ENCODE measurements around the gene BCL2L15. TPM values are rescaled to one million over a fixed set of nuclear protein-coding genes. Genes with fewer than 3 reads are reported as not detected.

BCL2L15 gene
- total and polyA plus RNA-seq, 4 donors: 0.04 to 0.70 (median 0.11) TPM

GRCh38 chr1:113890816-113891215 is 3.4 kb upstream of the BCL2L15 start:
- Histone ChIP-seq H3K27ac (ENCODE audit: low read depth in 1 of 2, low read length in 2 of 2) (no peak overlapping the region), H3K36me3 (ENCODE audit: control insufficient read depth in 4 of 4, insufficient read depth in 3 of 4, low read depth in 1 of 4, low read length in 3 of 4) (peaks cover 0 to 13% (median 7%) of the 10 kb centered on the region in 4 donors), H3K9me3 (ENCODE audit: control insufficient read depth in 4 of 4, low read length in 3 of 4) (no peaks in the 10 kb centered on the region), H3K4me1 (ENCODE audit: control insufficient read depth in 4 of 4, insufficient read depth in 4 of 4, low read length in 3 of 4) (no peaks in the 10 kb centered on the region), H3K9ac (ENCODE audit: low read depth in 1 of 2, low read length in 2 of 2) (no peak overlapping the region), H3K27me3 (ENCODE audit: control insufficient read depth in 4 of 4, insufficient read depth in 4 of 4, low read length in 3 of 4) (no peaks in the 10 kb centered on the region), H3K4me3 (ENCODE audit: low read depth in 1 of 3, low read length in 3 of 3) (no peak overlapping the region)
- no peak for DNase-seq (ENCODE audit: low spot score)
- TF ChIP-seq HNF4A (conservative IDR thresholded peaks at IDR 0.05) (no peak), CTCF (IDR thresholded peaks at IDR 0.05; ENCODE audit: low read depth, low read length, missing input control) (no peak), FOXA1 (IDR thresholded peaks at IDR 0.05) (no peak), REST (IDR thresholded peaks at IDR 0.05) (no peak), EGR1 (IDR thresholded peaks at IDR 0.05; ENCODE audit: low read depth in 2 of 2) (no peak), NR2F2 (IDR thresholded peaks at IDR 0.05) (no peak), FOXA2 (IDR thresholded peaks at IDR 0.05) (no peak), YY1 (IDR thresholded peaks at IDR 0.05) (no peak), JUND (IDR thresholded peaks at IDR 0.05) (no peak), MAX (IDR thresholded peaks at IDR 0.05) (no peak), TAF1 (conservative IDR thresholded peaks at IDR 0.05) (no peak), HNF4G (IDR thresholded peaks at IDR 0.05) (no peak)
- TF ChIP-seq, protein P1, sequence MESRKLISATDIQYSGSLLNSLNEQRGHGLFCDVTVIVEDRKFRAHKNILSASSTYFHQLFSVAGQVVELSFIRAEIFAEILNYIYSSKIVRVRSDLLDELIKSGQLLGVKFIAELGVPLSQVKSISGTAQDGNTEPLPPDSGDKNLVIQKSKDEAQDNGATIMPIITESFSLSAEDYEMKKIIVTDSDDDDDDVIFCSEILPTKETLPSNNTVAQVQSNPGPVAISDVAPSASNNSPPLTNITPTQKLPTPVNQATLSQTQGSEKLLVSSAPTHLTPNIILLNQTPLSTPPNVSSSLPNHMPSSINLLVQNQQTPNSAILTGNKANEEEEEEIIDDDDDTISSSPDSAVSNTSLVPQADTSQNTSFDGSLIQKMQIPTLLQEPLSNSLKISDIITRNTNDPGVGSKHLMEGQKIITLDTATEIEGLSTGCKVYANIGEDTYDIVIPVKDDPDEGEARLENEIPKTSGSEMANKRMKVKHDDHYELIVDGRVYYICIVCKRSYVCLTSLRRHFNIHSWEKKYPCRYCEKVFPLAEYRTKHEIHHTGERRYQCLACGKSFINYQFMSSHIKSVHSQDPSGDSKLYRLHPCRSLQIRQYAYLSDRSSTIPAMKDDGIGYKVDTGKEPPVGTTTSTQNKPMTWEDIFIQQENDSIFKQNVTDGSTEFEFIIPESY (IDR thresholded peaks at IDR 0.05): no peak
- WGBS: 46% methylated on average over 2 of the region's 2 CpGs

DNA sequence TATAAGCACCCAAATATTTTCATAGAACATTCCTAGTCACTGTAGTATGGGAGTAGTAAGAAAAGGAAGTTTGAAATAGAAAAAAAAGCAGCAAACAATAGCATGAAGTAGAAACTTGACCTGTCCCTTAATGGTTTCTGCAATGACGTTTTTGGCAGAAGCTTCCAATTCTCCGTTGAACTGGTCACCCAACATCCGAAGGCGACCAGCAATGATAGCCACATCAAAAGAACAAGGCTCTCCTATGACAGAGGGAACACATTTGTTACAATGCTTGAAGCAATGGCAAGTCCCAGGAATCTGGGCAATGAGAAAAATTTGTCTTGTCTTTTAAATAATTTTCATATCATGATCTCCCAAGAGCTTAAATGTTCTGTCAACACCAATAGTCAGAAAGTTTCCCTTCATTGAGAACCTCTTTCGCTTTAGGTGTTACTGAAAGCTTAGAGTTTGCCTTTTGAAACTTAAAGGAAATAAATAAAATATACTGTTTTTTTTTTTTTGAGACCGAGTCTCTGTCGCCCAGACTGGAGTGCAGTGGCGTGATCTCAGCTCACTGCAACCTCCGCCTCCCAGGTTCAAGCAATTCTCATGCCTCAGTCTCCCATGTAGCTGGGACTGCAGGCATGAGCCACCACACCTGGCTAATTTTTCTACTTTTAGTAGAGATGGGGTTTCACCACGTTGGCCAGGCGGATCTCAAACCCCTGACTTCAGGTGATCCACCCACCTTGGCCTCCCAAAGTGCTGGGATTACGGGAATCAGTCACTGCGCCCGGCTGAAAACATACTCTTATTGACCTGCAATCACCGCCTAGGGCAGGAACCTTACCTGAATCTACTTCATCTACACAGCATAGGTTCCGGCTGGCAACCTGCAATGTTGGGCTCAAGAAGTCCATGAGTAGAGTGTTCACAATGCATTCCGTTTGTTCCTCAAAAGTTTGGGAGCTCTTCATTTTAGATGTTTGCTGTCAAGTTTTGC is 672 bp downstream of the BCL2L15 start:
- Histone ChIP-seq H3K9ac (ENCODE audit: low read depth in 1 of 2, low read length in 2 of 2) (no peak overlapping the region), H3K4me3 (ENCODE audit: low read depth in 1 of 3, low read length in 3 of 3) (no peak overlapping the region)
- no peak for DNase-seq (ENCODE audit: low spot score)
- TF ChIP-seq CTCF (IDR thresholded peaks at IDR 0.05; ENCODE audit: low read depth, low read length, missing input control): no peak
- TF ChIP-seq MAX (IDR thresholded peaks at IDR 0.05): no peak
- no peak for TF ChIP-seq RAD21 (IDR thresholded peaks at IDR 0.05)
- TF ChIP-seq EGR1 (IDR thresholded peaks at IDR 0.05; ENCODE audit: low read depth in 2 of 2): no peak
- TF ChIP-seq TAF1 (conservative IDR thresholded peaks at IDR 0.05): no peak
- no peak for TF ChIP-seq NR2F2 (IDR thresholded peaks at IDR 0.05)
- TF ChIP-seq, protein P1 (IDR thresholded peaks at IDR 0.05): no peak
- TF ChIP-seq RXRA (IDR thresholded peaks at IDR 0.05): no peak

More for the DNA sequence above, 672 bp downstream of the BCL2L15 start:
- Histone ChIP-seq H3K27me3 (ENCODE audit: control insufficient read depth in 4 of 4, insufficient read depth in 4 of 4, low read length in 3 of 4) (no peaks in the 10 kb centered on the region), H3K36me3 (ENCODE audit: control insufficient read depth in 4 of 4, insufficient read depth in 3 of 4, low read depth in 1 of 4, low read length in 3 of 4) (no peaks in the 10 kb centered on the region), H3K27ac (ENCODE audit: low read depth in 1 of 2, low read length in 2 of 2) (no peak overlapping the region), H3K9me3 (ENCODE audit: control insufficient read depth in 4 of 4, low read length in 3 of 4) (no peaks in the 10 kb centered on the region), H3K4me1 (ENCODE audit: control insufficient read depth in 4 of 4, insufficient read depth in 4 of 4, low read length in 3 of 4) (no peaks in the 10 kb centered on the region)
- 82% methylated on average over 17 of the region's 17 CpGs for WGBS

All from liver (tissue), 9 donors.